Activated naive CD4-positive, alpha-beta T cell treated with anti-CD3 and anti-CD28 coated beads for 36 hours (primary cell): Measurements from ENCODE around the gene EDEM3. TPM values are rescaled to one million over a fixed set of nuclear protein-coding genes. Genes with fewer than 3 reads are reported as not detected.
"Not testable (repeated sequence)": the region's sequence is repeated elsewhere in the genome, so short reads cannot be mapped to it uniquely, and the experiment has no call there.

ENCODE experiments used
- CTCF ChIA-PET: fragments of 350-600 bp; sonication (Branson Sonifier 250); formaldehyde crosslinking; loops from one replicate; lab custom pipeline; 2021; ENCODE audit warnings: antibody characterized with exemption; lab: Charles Lee
- DNase-seq: peaks from one replicate; pipeline ENCODE4 v3.0.0-alpha.2; 2020
- H3K27ac Mint-ChIP-seq: one replicate; pipeline ENCODE4 v1.8.0; 2021; ENCODE audit warnings: mild to moderate bottlenecking, mixed read lengths
- H3K27me3 Mint-ChIP-seq: one replicate; pipeline ENCODE4 v1.8.0; 2021; ENCODE audit warnings: low read depth, mixed read lengths
- H3K36me3 Mint-ChIP-seq: one replicate; pipeline ENCODE4 v1.8.0; 2021; ENCODE audit warnings: low read depth, mixed read lengths
- H3K4me1 Mint-ChIP-seq: one replicate; pipeline ENCODE4 v1.8.0; 2021; ENCODE audit warnings: low read depth, mixed read lengths
- H3K4me3 Mint-ChIP-seq: one replicate; pipeline ENCODE4 v1.8.0; 2021; ENCODE audit warnings: mild to moderate bottlenecking, moderate library complexity, mixed read lengths
- H3K9me3 Mint-ChIP-seq: one replicate; pipeline ENCODE4 v1.8.0; 2021; ENCODE audit warnings: mixed read lengths
- intact Hi-C: fragments of 100-400 bp; cut with micrococcal nuclease; formaldehyde crosslinking; loops from one replicate; pipeline ENCODE4 v1.15.1; 2023
- total RNA-seq, 2 experiments: library from RNA; stranded (reverse); gene quantifications; one replicate each; pipeline ENCODE4 v1.2.3, GENCODE V29; 2021

The EDEM3 gene
- total RNA-seq, 2 experiments from 2014 or later, result 9.9 to 10.5 TPM

- Mint-ChIP-seq H3K4me3 (no peak overlapping the region), H3K4me1 (peaks cover 11% of the 10 kb centered on the region), H3K36me3 (peaks cover 2% of the 10 kb centered on the region), H3K27me3 (no peaks in the 10 kb centered on the region), H3K27ac (no peak overlapping the region), H3K9me3 (peaks cover 2% of the 10 kb centered on the region)
- intact Hi-C loops, result no loop called here
- DNase-seq, result no peak
- CTCF ChIA-PET, result interaction anchor here (1.5 kb wide), 1 partner anchor 192 kb away, joined by 9 read pairs; no protein-coding TSS in a partner anchor
These were observed 35.2 kb upstream of the EDEM3 start for GRCh38 chr1:184789884-184790283.

- peaks cover 11% of the 10 kb centered on the region for H3K4me1 Mint-ChIP-seq
- intact Hi-C loops, result no loop called here
- H3K36me3 Mint-ChIP-seq, result peaks cover 8% of the 10 kb centered on the region
- H3K4me3 Mint-ChIP-seq, result no peak overlapping the region
- no peak overlapping the region for H3K27ac Mint-ChIP-seq
- DNase-seq, result no peak
- CTCF ChIA-PET, result interaction anchor here (0.6 to 1.5 kb wide), 2 partner anchors 193 to 520 kb away, joined by 5 to 9 read pairs; no protein-coding TSS in a partner anchor
- no peaks in the 10 kb centered on the region for H3K27me3 Mint-ChIP-seq
- peaks cover 9% of the 10 kb centered on the region for H3K9me3 Mint-ChIP-seq
These were observed 34.3 kb upstream of the EDEM3 start for GRCh38 chr1:184788970-184789369.

GRCh38 chr1:184785529-184785928 is 30.9 kb upstream of the EDEM3 start:
- no peak for DNase-seq
- intact Hi-C loops, result no loop called here
- H3K9me3 Mint-ChIP-seq, result peaks cover 22% of the 10 kb centered on the region
- H3K36me3 Mint-ChIP-seq, result peaks cover 15% of the 10 kb centered on the region
- no peaks in the 10 kb centered on the region for H3K4me1 Mint-ChIP-seq
- CTCF ChIA-PET, result no interaction called here
- H3K4me3 Mint-ChIP-seq, result no peak overlapping the region
- no peak overlapping the region for H3K27ac Mint-ChIP-seq
- no peaks in the 10 kb centered on the region for H3K27me3 Mint-ChIP-seq

- Mint-ChIP-seq H3K36me3 (peaks cover 15% of the 10 kb centered on the region), H3K9me3 (peaks cover 22% of the 10 kb centered on the region)
- CTCF ChIA-PET, H3K27me3 Mint-ChIP-seq, H3K4me1 Mint-ChIP-seq, H3K4me3 Mint-ChIP-seq, intact Hi-C loops, H3K27ac Mint-ChIP-seq, DNase-seq: not testable (repeated sequence)
These were observed 29.1 kb upstream of the EDEM3 start for GRCh38 chr1:184783723-184784122.

GRCh38 chr1:184781941-184782340 is 27.3 kb upstream of the EDEM3 start:
- Mint-ChIP-seq H3K9me3 (peaks cover 22% of the 10 kb centered on the region), H3K27me3 (no peaks in the 10 kb centered on the region), H3K4me1 (peaks cover 2% of the 10 kb centered on the region), H3K27ac (no peak overlapping the region), H3K4me3 (no peak overlapping the region), H3K36me3 (peaks cover 15% of the 10 kb centered on the region)
- CTCF ChIA-PET, result no interaction called here
- intact Hi-C loops, result no loop called here
- DNase-seq, result no peak

GRCh38 chr1:184775885-184776284 is 21.2 kb upstream of the EDEM3 start:
- Mint-ChIP-seq H3K4me1 (peaks cover 2% of the 10 kb centered on the region), H3K36me3 (no peaks in the 10 kb centered on the region), H3K4me3 (no peak overlapping the region), H3K27ac (no peak overlapping the region), H3K9me3 (no peaks in the 10 kb centered on the region), H3K27me3 (no peaks in the 10 kb centered on the region)
- CTCF ChIA-PET, result no interaction called here
- no peak for DNase-seq
- intact Hi-C loops, result no loop called here

GRCh38 chr1:184775329-184775728 is 20.7 kb upstream of the EDEM3 start:
- no peaks in the 10 kb centered on the region for H3K36me3 Mint-ChIP-seq
- H3K27ac Mint-ChIP-seq, result no peak overlapping the region
- no peak overlapping the region for H3K4me3 Mint-ChIP-seq
- CTCF ChIA-PET, result no interaction called here
- H3K4me1 Mint-ChIP-seq, result peaks cover 2% of the 10 kb centered on the region
- intact Hi-C loops, result no loop called here
- no peaks in the 10 kb centered on the region for H3K9me3 Mint-ChIP-seq
- DNase-seq, result no peak
- no peaks in the 10 kb centered on the region for H3K27me3 Mint-ChIP-seq

- CTCF ChIA-PET, result interaction anchor here (1.4 kb wide), 1 partner anchor 31 kb away, joined by 3 read pairs; no protein-coding TSS in a partner anchor
- Mint-ChIP-seq H3K4me1 (peaks cover 2% of the 10 kb centered on the region), H3K36me3 (no peaks in the 10 kb centered on the region), H3K9me3 (no peaks in the 10 kb centered on the region), H3K4me3 (no peak overlapping the region), H3K27ac (no peak overlapping the region), H3K27me3 (no peaks in the 10 kb centered on the region)
- intact Hi-C loops, result no loop called here
- DNase-seq, result no peak
These were observed 19.2 kb upstream of the EDEM3 start for GRCh38 chr1:184773762-184774320.

- no peak overlapping the region for H3K27ac Mint-ChIP-seq
- H3K27me3 Mint-ChIP-seq, result no peaks in the 10 kb centered on the region
- H3K9me3 Mint-ChIP-seq, result no peaks in the 10 kb centered on the region
- no peak for DNase-seq
- no peaks in the 10 kb centered on the region for H3K4me1 Mint-ChIP-seq
- CTCF ChIA-PET, result interaction anchor here (0.7 kb wide), 1 partner anchor 110 kb away, joined by 3 read pairs; no protein-coding TSS in a partner anchor
- intact Hi-C loops, result no loop called here
- H3K4me3 Mint-ChIP-seq, result no peak overlapping the region
- no peaks in the 10 kb centered on the region for H3K36me3 Mint-ChIP-seq
These were observed 16.6 kb upstream of the EDEM3 start for GRCh38 chr1:184771190-184771691.

GRCh38 chr1:184770181-184770979 is 15.7 kb upstream of the EDEM3 start:
- DNase-seq, result no peak
- H3K27ac Mint-ChIP-seq, result no peak overlapping the region
- no peaks in the 10 kb centered on the region for H3K27me3 Mint-ChIP-seq
- no peak overlapping the region for H3K4me3 Mint-ChIP-seq
- intact Hi-C loops, result no loop called here
- no peaks in the 10 kb centered on the region for H3K36me3 Mint-ChIP-seq
- no peaks in the 10 kb centered on the region for H3K9me3 Mint-ChIP-seq
- CTCF ChIA-PET, result no interaction called here
- H3K4me1 Mint-ChIP-seq, result no peaks in the 10 kb centered on the region

- H3K9me3 Mint-ChIP-seq, result no peaks in the 10 kb centered on the region
These were observed 14.6 kb upstream of the EDEM3 start for GRCh38 chr1:184769241-184769640.

GRCh38 chr1:184768467-184768866 is 13.8 kb upstream of the EDEM3 start:
- Mint-ChIP-seq H3K4me1 (no peaks in the 10 kb centered on the region), H3K9me3 (no peaks in the 10 kb centered on the region)

More at GRCh38 chr1:184769241-184769640, 14.6 kb upstream of the EDEM3 start:
- DNase-seq, result no peak
- Mint-ChIP-seq H3K4me3 (no peak overlapping the region), H3K27me3 (no peaks in the 10 kb centered on the region), H3K27ac (no peak overlapping the region), H3K4me1 (no peaks in the 10 kb centered on the region), H3K36me3 (no peaks in the 10 kb centered on the region)
- intact Hi-C loops, result no loop called here
- CTCF ChIA-PET, result no interaction called here

More at GRCh38 chr1:184768467-184768866, 13.8 kb upstream of the EDEM3 start:
- Mint-ChIP-seq H3K4me3 (no peak overlapping the region), H3K27ac (no peak overlapping the region), H3K36me3 (peaks cover under 1% of the 10 kb centered on the region), H3K27me3 (no peaks in the 10 kb centered on the region)
- intact Hi-C loops, result no loop called here
- CTCF ChIA-PET, result no interaction called here
- no peak for DNase-seq
